ENCODE results near the gene MOG. TPM values are rescaled to one million over a fixed set of nuclear protein-coding genes. Genes with fewer than 3 reads are reported as not detected.
"Not testable (repeated sequence)": the region's sequence is repeated elsewhere in the genome, so short reads cannot be mapped to it uniquely, and the experiment has no call there.

The MOG gene
- total and polyA plus RNA-seq, 5 experiments from 2014 or later, result not detected

- Mint-ChIP-seq H3K9me3 (no peaks in the 10 kb centered on the region), H3K27me3 (peaks cover 11 to 44% (median 21%) of the 10 kb centered on the region in 5 donors), H3K4me3 (no peak overlapping the region), H3K4me1 (peaks cover 0 to 2% (median 0%) of the 10 kb centered on the region in 4 donors), H3K27ac (no peak overlapping the region), H3K36me3 (no peaks in the 10 kb centered on the region)
- ATAC-seq (no peak), DNase-seq (no peak)
- POLR2A ChIA-PET, result no interaction called here
Measured at GRCh38 chr6:29666826-29667130, 9.9 kb downstream of the MOG start.

- H3K27ac Mint-ChIP-seq, result no peak overlapping the region
- H3K4me1 Mint-ChIP-seq, result peaks cover 0 to 2% (median 0%) of the 10 kb centered on the region in 4 donors
- peaks cover 12 to 40% (median 17%) of the 10 kb centered on the region in 5 donors for H3K27me3 Mint-ChIP-seq
- ATAC-seq (no peak), DNase-seq (no peak)
- no peaks in the 10 kb centered on the region for H3K9me3 Mint-ChIP-seq
- no peak overlapping the region for H3K4me3 Mint-ChIP-seq
- H3K36me3 Mint-ChIP-seq, result no peaks in the 10 kb centered on the region
- POLR2A ChIA-PET, result no interaction called here
Measured at GRCh38 chr6:29667158-29667557, 10.3 kb downstream of the MOG start.

- H3K27me3 Mint-ChIP-seq, result peaks cover 5 to 26% (median 20%) of the 10 kb centered on the region in 5 donors
- no peaks in the 10 kb centered on the region for H3K36me3 Mint-ChIP-seq
- DNase-seq (no peak), ATAC-seq (no peak)
- POLR2A ChIA-PET, result no interaction called here
- H3K27ac Mint-ChIP-seq, result no peak overlapping the region
- H3K4me1 Mint-ChIP-seq, result peaks cover 0 to 2% (median 0%) of the 10 kb centered on the region in 4 donors
- H3K4me3 Mint-ChIP-seq, result no peak overlapping the region
- H3K9me3 Mint-ChIP-seq, result no peaks in the 10 kb centered on the region
Measured at GRCh38 chr6:29671026-29671425, 14.1 kb downstream of the MOG start.

- POLR2A ChIA-PET, H3K9me3 Mint-ChIP-seq, ATAC-seq, H3K4me3 Mint-ChIP-seq, H3K27ac Mint-ChIP-seq, H3K36me3 Mint-ChIP-seq, DNase-seq, H3K4me1 Mint-ChIP-seq: not testable (repeated sequence)
- H3K27me3 Mint-ChIP-seq, result peaks cover 3 to 24% (median 20%) of the 10 kb centered on the region in 5 donors
Measured at GRCh38 chr6:29672116-29672515, 15.2 kb downstream of the MOG start.

GRCh38 chr6:29673161-29673560, 16.3 kb downstream of the MOG start:
- ATAC-seq, result no peak

GRCh38 chr6:29674008-29674407, 17.1 kb downstream of the MOG start:
- ATAC-seq (no peak), DNase-seq (no peak)
- peaks cover 4 to 8% (median 7%) of the 10 kb centered on the region in 4 donors for H3K4me1 Mint-ChIP-seq
- H3K36me3 Mint-ChIP-seq, result no peaks in the 10 kb centered on the region
- H3K27me3 Mint-ChIP-seq, result peaks cover 3 to 17% (median 11%) of the 10 kb centered on the region in 5 donors
- POLR2A ChIA-PET, result interaction anchor here (1.1 kb wide), 1 partner anchor 20 kb away, joined by 4 read pairs; no protein-coding TSS in a partner anchor
- peak overlapping the region in 1 of 10 donors; percentile 51 for H3K27ac Mint-ChIP-seq
- peaks cover 0 to 2% (median 0%) of the 10 kb centered on the region in 9 donors for H3K9me3 Mint-ChIP-seq
- no peak overlapping the region for H3K4me3 Mint-ChIP-seq

More at GRCh38 chr6:29673161-29673560, 16.3 kb downstream of the MOG start:
- Mint-ChIP-seq H3K36me3 (no peaks in the 10 kb centered on the region), H3K4me3 (no peak overlapping the region), H3K9me3 (peaks cover 0 to 2% (median 0%) of the 10 kb centered on the region in 9 donors), H3K27ac (no peak overlapping the region), H3K27me3 (peaks cover 3 to 21% (median 12%) of the 10 kb centered on the region in 5 donors), H3K4me1 (peaks cover 4 to 8% (median 7%) of the 10 kb centered on the region in 4 donors)
- POLR2A ChIA-PET, result interaction anchor here (1.1 kb wide), 1 partner anchor 20 kb away, joined by 4 read pairs; no protein-coding TSS in a partner anchor
- DNase-seq, result no peak

- Mint-ChIP-seq H3K27ac (peak overlapping the region in 3 of 10 donors; percentile 28 to 52 (median 32)), H3K36me3 (no peaks in the 10 kb centered on the region), H3K4me3 (no peak overlapping the region), H3K27me3 (peaks cover 7 to 26% (median 11%) of the 10 kb centered on the region in 5 donors), H3K9me3 (peaks cover 0 to 2% (median 0%) of the 10 kb centered on the region in 9 donors), H3K4me1 (peaks cover 4 to 8% (median 7%) of the 10 kb centered on the region in 4 donors)
- no peak for ATAC-seq
- POLR2A ChIA-PET, result interaction anchor here (0.6 kb wide), 1 partner anchor 52 kb away, joined by 3 read pairs; no protein-coding TSS in a partner anchor
- no peak for DNase-seq
Measured at GRCh38 chr6:29675561-29675960, 18.7 kb downstream of the MOG start.

GRCh38 chr6:29676981-29677601, 20.2 kb downstream of the MOG start:
- no peak for DNase-seq
- H3K9me3 Mint-ChIP-seq, result peaks cover 0 to 2% (median 0%) of the 10 kb centered on the region in 9 donors
- no peaks in the 10 kb centered on the region for H3K36me3 Mint-ChIP-seq
- POLR2A ChIA-PET, result no interaction called here
- H3K4me1 Mint-ChIP-seq, result peaks cover 4 to 8% (median 6%) of the 10 kb centered on the region in 4 donors
- H3K27me3 Mint-ChIP-seq, result peaks cover 2 to 23% (median 6%) of the 10 kb centered on the region in 5 donors
- peak overlapping the region in 6 of 10 donors; percentile 29 to 82 (median 65) for H3K27ac Mint-ChIP-seq
- no peak for ATAC-seq
- H3K4me3 Mint-ChIP-seq, result peak overlapping the region in 1 of 10 donors; percentile 34

GRCh38 chr6:29678114-29678513, 21.2 kb downstream of the MOG start:
- POLR2A ChIA-PET, result no interaction called here
- H3K9me3 Mint-ChIP-seq, result peaks cover 0 to 2% (median 0%) of the 10 kb centered on the region in 9 donors
- no peak for DNase-seq
- H3K4me1 Mint-ChIP-seq, result peaks cover 4 to 8% (median 6%) of the 10 kb centered on the region in 4 donors
- no peaks in the 10 kb centered on the region for H3K36me3 Mint-ChIP-seq
- H3K27me3 Mint-ChIP-seq, result peaks cover 0 to 23% (median 4%) of the 10 kb centered on the region in 5 donors
- ATAC-seq, result no peak
- peak overlapping the region in 1 of 10 donors; percentile 19 for H3K27ac Mint-ChIP-seq
- H3K4me3 Mint-ChIP-seq, result no peak overlapping the region

- ATAC-seq, result no peak
- H3K4me3 Mint-ChIP-seq, result peak overlapping the region in 4 of 10 donors; percentile 75 to 90 (median 88)
Measured at GRCh38 chr6:29679962-29680361, 23.1 kb downstream of the MOG start.

GRCh38 chr6:29680416-29680815, 23.5 kb downstream of the MOG start:
- Mint-ChIP-seq H3K9me3 (peaks cover 0 to 2% (median 0%) of the 10 kb centered on the region in 9 donors), H3K27ac (peak overlapping the region in 4 of 10 donors; percentile 32 to 90 (median 58)), H3K4me1 (peaks cover 6 to 8% (median 7%) of the 10 kb centered on the region in 4 donors), H3K36me3 (no peaks in the 10 kb centered on the region), H3K4me3 (peak overlapping the region in 5 of 10 donors; percentile 41 to 90 (median 86)), H3K27me3 (peaks cover 0 to 23% (median 4%) of the 10 kb centered on the region in 5 donors)
- POLR2A ChIA-PET, result no interaction called here
- peak in 1 of 10 donors; percentile 15 for DNase-seq
- ATAC-seq, result peak in 1 of 2 donors; percentile 70

More at GRCh38 chr6:29679962-29680361, 23.1 kb downstream of the MOG start:
- Mint-ChIP-seq H3K27me3 (peaks cover 0 to 23% (median 4%) of the 10 kb centered on the region in 5 donors), H3K36me3 (no peaks in the 10 kb centered on the region), H3K9me3 (peaks cover 0 to 2% (median 0%) of the 10 kb centered on the region in 9 donors), H3K4me1 (peaks cover 6 to 8% (median 7%) of the 10 kb centered on the region in 4 donors), H3K27ac (peak overlapping the region in 2 of 10 donors; percentile 34 to 90)
- no peak for DNase-seq
- POLR2A ChIA-PET, result no interaction called here

GRCh38 chr6:29680904-29681303, 24.0 kb downstream of the MOG start, which contains the start of gene ZFP57:
Gene ZFP57 (minus strand): TSS chr6:29681152. CDS start chr6:29677003, 4,149 bp downstream.
- peak within 1 kb of the TSS in 5 of 10 donors; percentile 41 to 90 (median 86) for H3K4me3 Mint-ChIP-seq
- H3K4me1 Mint-ChIP-seq, result peaks cover 6 to 8% (median 7%) of the 10 kb centered on the region in 4 donors
- H3K9me3 Mint-ChIP-seq, result peaks cover 0 to 2% (median 0%) of the 10 kb centered on the region in 9 donors
- POLR2A ChIA-PET, result no interaction called here
- H3K27ac Mint-ChIP-seq, result peak within 1 kb of the TSS in 4 of 10 donors; percentile 82 to 90 (median 84)
- H3K27me3 Mint-ChIP-seq, result peaks cover 0 to 23% (median 4%) of the 10 kb centered on the region in 5 donors
- peak in 1 of 2 donors; percentile 68 for ATAC-seq
- no peaks in the 10 kb centered on the region for H3K36me3 Mint-ChIP-seq
- DNase-seq, result no peak

- no peak for DNase-seq
- Mint-ChIP-seq H3K9me3 (peaks cover 0 to 2% (median 0%) of the 10 kb centered on the region in 9 donors), H3K4me3 (peak overlapping the region in 1 of 10 donors; percentile 18), H3K36me3 (no peaks in the 10 kb centered on the region), H3K27me3 (peaks cover 0 to 23% (median 5%) of the 10 kb centered on the region in 5 donors), H3K27ac (no peak overlapping the region), H3K4me1 (peaks cover 3 to 8% (median 5%) of the 10 kb centered on the region in 4 donors)
- POLR2A ChIA-PET, result interaction anchor here (0.7 kb wide), 1 partner anchor 819 kb away, joined by 7 read pairs; no protein-coding TSS in a partner anchor
- no peak for ATAC-seq
Measured at GRCh38 chr6:29681811-29682210, 24.9 kb downstream of the MOG start.
